ENCODE data around the gene ANAPC7.
A peak's percentile ranks its signal among the peaks of the same experiment; 100 is the strongest.
"Not testable (repeated sequence)": the region's sequence is repeated elsewhere in the genome, so short reads cannot be mapped to it uniquely, and the experiment has no call there.

ANAPC7 gene, protein sequence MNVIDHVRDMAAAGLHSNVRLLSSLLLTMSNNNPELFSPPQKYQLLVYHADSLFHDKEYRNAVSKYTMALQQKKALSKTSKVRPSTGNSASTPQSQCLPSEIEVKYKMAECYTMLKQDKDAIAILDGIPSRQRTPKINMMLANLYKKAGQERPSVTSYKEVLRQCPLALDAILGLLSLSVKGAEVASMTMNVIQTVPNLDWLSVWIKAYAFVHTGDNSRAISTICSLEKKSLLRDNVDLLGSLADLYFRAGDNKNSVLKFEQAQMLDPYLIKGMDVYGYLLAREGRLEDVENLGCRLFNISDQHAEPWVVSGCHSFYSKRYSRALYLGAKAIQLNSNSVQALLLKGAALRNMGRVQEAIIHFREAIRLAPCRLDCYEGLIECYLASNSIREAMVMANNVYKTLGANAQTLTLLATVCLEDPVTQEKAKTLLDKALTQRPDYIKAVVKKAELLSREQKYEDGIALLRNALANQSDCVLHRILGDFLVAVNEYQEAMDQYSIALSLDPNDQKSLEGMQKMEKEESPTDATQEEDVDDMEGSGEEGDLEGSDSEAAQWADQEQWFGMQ

DNA sequence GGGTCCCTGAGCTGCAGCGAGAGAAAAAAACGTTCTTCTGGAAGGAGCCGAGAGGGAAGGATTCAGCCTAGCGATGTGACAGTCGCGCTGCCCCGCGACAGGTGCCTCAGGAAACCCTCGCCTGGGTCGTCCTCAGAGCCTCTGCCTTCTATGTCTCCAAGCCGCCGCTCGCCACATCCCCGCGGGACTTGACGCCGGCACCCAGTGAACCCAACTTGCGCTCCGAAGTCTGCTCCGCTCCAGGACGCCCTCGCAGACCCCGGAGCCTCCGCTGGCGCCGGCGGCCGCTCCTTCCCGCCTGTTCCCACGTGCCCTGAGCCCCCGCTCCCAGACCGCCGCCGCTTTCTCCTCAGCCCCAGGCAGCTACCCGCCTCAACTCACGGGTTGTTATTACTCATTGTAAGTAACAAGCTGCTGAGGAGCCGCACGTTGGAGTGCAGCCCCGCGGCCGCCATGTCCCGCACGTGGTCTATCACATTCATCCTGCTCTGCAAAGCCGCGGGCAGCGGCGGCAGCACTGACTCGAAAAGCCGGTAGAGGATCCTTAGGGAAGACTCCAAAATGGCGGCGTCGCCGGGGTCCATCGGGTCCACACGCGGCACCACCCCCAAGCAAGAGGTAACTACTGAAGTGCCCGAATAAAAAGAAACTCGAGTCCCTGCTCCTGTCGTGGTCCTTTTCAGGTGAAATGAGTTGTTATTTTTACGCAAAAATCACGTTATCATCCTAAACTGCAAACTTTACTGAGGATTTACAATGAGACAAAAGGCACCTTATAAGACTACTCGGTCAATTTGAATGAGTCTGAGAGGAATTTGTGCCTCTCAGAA lies at the start of gene ANAPC7:
TSS of gene ANAPC7 (minus strand) at position 563 of the 830 bp plus-strand sequence. CDS start at position 482, 81 bp downstream.
- DNase-seq (ENCODE audit: low spot score) = peak; percentile 94

DNA sequence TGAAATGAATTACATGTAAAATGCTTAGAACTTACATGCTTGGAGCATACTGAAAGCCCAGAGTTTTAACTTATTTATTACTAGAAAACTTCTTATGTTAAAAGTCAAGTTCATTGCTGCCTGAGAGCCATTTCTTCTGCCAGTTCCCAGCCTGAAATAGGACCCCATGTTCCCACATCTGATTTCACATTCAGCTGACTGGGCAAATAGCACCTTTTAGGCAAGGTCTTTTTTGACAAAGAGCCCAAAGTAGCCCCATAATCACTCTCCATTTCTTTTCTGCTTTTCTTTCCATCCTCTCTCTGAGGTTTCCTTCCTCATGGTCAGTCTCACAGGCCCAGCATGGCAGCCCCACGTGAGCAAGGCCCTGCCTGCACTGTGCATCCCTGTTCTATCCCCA lies 47.8 kb upstream of the ANAPC7 start:
- DNase-seq (ENCODE audit: low spot score) = no peak

DNA sequence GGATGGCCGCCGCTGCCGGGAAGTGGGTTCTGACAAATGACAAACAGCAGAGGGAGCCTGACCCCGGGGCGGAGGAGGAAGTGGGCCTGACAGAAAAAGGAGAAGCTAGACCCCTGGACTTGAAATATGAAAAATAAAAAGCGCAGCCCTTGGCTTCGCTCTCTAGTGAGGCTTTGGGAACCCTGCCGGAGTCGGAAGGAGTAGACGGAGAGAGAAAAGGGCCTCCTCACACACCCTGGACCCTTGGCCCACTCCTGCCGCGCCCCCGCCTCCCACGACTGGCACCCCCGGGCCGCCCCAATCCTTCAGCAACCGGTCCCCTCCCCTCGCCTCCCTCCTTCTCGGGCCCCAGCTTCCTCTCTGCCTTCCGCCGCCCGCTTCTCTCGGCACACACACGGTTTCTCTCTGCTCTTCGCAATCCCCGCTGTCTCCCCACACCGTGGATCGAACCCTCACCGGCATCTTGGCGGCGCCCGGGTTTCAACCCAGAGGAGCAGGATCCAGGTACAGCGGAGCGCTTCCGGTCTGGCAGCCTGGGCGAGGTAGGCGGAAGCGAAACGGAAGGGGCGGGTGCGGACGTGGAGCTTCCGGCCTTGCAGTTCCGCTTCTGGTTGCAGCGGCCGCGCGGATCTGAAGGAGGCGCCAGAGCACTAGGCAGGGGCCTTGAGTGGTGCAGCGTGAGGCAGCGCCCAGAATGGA lies 46.4 kb upstream of the ANAPC7 start, which contains the start of gene ARPC3:
TSS of gene ARPC3 (minus strand) at position 539 of the 699 bp plus-strand sequence. CDS start at position 462, 77 bp downstream.
- DNase-seq (ENCODE audit: low spot score) = peak; percentile 97

DNA sequence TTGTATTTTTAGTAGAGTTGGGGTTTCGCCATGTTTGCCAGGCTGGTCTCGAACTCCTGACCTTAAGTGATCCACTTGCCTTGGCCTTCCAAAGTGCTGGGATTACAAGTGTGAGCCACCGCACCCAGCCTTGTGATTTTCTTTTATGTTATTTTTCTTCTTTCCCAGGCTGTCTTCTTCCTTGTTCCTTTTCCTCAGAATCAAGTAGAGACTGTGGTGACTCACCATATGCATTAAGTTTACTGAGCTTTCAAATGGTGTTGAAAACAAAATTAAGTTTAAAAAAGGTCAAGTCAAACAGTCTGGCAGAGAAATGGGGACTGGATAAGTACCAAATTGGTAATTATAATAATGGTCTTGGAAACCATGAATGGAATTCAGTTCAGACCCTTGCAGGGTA lies 40.9 kb upstream of the ANAPC7 start:
- DNase-seq (ENCODE audit: low spot score) = peak; percentile 30

DNA sequence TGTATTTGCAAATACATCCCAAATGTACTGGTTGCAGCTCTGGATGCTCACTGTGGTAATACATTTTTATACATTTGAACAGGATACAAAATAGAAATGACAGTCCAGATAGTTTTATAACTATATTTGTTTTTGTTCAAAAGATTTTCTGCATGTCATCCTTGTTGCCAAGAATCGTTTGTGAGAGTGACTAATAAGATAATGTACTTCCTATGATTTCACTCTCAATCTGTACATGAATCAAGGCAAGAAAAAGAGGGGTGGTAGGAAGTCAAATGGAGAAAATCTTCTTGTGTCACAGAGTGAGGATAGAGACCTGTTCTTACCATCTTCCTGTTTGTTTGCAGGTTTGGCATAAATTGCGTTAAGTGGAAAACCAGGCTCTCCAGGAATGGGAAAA lies 32.7 kb upstream of the ANAPC7 start:
- DNase-seq (ENCODE audit: low spot score) = no peak

DNA sequence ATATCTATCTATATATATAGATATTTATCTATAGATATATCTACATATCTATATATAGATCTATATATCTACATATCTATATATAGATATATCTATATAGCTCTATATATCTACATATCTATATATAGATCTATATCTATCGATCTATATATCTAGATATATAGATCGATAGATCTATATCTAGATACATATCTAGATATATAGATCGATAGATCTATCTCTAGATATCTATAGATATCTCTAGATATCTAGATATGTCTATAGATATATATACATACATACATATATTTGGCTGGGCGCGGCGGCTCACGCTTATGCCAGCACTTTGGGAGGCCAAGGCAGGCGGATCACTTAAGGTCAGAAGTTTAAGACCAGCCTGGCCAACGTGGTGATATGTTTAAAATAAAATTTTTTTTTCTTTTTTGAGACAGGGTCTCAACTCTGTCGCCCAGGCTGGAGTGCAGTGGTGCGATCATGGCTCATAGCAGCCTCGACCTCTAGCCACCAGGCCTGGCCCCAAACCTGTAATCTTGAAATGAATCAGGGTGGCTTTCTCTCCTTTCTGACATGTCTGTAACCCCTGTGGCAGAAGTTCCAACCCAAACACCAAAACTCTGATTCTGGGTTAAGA lies 28.6 kb upstream of the ANAPC7 start:
- no peak for DNase-seq (ENCODE audit: low spot score)

DNA sequence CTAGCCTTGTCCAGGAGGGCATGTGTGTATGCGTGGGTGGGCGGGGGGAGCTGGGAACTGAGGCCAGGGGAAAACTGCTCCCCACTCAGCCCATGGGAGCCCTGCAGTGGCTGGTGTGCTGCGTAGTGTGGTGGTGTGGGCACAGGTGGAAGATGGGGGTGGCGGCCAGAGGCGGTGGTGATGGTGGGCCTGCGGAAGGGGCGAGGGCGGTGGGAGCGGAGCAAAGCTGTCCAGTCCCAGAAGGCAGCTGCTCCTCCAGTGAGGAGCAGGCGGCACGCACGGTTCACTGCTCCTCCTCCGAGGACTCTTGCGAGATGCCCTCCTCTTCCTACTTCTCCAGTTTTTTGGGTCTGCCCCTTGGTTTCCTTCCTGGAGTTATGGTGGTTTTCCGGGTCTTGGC lies 26.2 kb upstream of the ANAPC7 start:
- not testable (repeated sequence) for DNase-seq (ENCODE audit: low spot score)

DNA sequence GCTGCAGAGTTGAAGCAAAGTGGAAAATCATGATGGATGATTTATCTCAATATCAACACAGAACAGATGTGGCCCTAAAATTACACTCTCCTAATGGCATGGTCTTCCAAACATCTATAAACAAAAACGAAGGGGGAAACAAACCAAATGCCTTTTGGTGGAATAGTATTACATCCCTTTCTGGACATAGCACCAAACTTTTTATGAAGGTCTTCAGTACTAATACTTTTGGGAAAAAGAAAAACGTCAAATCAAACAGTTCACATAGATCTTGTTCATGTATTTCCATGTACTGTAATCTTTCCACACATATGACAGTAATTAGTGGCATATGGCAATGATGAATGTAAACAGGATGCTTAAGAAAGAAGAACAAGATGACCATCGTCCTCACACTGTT lies 22.9 kb upstream of the ANAPC7 start:
- no peak for DNase-seq (ENCODE audit: low spot score)

DNA sequence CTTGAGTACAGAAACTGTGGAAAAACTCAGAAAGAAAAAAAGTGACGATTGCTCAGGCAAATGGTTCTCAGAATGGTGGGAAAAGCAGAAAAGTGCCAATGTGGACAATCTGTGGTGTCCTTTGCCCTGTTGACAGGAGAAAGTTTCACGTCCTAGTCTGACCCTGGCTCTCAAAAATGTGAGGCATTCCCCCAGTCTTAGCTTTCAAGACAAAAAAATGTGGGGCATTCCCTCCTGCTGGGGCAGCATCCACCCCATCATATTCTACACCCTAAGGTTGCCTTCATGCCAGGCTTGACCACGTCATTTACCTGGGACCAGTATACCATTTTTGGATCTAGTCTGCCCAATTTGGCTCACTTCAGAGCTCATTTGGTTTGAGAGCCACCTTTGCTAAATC lies 20.7 kb upstream of the ANAPC7 start:
- no peak for DNase-seq (ENCODE audit: low spot score)

DNA sequence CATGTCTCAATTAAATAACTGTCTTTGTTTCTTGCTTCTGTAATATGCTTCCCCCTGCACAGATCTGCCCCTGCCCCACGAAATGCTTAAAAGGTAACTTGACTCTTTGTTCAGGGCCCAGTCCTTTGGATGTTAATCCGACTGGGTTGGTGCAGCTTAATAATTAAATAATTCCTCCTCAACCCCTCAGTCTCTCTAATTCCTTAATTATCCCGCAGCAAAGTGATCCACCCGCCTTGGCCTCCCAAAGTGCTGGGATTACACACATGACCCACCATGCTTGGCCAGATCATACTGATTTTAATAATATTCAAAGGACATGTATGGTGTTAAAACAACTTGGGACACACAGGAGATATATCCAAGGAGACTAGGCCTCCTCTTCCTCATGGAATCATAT lies 18.2 kb upstream of the ANAPC7 start:
- DNase-seq (ENCODE audit: low spot score) = no peak

DNA sequence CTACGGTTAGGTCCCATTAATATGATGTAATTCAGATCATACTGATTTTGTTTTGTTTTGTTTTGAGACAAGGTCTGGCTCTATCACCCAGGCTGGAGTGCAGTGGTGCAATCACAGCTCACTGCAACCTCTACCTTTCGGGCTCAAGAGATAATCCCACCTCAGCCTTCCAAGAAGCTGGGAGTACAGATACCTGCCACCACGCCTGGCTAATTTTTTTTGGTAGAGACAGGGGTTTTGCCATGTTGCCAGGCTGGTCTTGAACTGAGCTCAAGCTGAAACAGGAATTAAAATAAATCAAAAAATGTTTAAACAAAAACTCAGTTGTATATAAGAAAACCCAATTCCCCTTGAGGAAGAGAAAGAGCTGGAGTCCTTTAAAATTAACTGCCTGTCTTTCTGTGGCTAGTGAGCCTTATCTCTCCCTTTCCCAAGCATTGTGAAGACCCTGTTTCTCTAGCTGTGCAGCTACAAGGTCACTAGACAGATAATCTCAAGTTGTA lies 17.7 kb upstream of the ANAPC7 start:
- no peak for DNase-seq (ENCODE audit: low spot score)

DNA sequence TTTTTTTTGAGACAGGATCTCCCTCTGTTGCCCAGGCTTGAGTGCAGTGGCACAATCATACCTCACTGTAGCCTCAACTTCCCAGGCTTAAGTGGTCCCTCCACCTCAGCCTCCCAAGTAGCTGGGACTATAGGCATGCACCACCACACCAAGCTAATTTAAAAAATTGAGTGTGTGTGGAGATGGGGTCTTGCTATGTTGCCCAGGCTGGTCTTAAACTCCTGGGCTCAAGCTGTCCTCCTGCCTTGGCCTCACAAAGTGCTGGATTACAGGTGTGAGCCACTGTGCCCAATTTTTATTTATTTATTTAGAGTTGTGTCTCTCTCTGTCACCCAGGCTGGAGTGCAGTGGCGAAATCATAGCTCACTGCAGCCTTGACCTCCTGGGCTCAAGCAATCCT lies 17.1 kb upstream of the ANAPC7 start:
- not testable (repeated sequence) for DNase-seq (ENCODE audit: low spot score)

DNA sequence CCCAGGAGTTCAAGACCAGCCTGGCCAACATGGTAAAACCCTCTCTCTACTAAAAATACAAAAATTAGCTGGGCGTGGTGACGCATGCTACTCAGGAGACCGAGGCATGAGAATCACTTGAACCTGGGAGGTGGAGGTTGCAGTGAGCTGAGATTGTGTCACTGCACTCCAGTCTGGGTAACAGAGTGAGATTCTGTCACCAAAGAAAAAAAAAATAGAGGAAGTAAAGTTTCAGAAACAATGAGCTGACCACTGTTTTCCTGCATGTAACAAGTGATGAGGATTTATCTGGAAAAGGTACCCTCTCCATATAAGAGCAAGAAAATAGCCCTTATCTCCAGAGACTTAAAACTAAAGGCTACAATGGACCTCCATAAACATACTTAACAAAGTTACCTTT lies 13.6 kb upstream of the ANAPC7 start:
- not testable (repeated sequence) for DNase-seq (ENCODE audit: low spot score)

DNA sequence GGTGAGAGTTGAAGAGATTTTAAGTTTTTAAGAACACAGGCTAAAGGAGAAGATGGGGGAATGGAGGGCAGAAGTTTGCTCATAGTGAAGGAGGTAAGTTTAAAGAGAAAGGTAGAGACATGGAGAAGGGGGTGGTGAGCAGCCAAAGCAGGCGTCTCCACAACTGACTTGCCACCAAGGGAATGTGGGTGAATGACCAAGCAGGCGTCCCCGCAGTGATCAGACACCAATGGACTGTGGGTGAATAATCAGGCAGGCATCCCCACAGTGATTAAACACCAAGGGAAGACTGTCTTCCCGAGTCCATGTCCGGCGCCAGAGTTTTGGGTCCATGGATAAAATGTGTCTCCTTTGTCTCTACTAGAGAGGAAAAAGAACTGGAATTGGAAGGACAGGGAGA lies 6.6 kb upstream of the ANAPC7 start:
- DNase-seq (ENCODE audit: low spot score) = peak; percentile 30

DNA sequence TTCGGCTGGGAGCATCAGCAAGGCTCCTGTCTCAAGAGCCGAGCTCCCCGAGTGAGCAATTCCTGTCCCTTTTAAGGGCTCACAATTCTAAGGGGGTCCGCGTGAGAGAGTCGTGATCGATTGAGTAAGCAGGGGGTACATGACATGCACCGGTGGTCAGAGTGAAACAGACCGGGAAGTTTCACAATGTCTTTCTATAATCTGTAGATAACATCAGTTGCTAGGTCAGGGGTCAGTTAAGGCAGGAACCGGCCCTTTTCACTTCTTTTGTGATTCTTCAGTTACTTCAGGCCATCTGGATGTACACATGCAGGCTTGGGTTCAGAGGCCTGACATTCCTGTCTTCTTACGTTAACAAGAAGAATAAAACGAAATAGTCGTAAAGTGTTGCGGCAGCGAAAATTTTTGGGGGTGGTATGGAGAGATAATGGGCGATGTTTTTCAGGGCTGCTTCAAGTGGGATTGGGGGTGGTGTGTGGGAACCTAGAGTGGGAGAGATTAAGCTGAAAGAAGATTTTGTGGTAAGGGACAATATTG lies 1.7 kb upstream of the ANAPC7 start:
- not testable (repeated sequence) for DNase-seq (ENCODE audit: low spot score)

DNA sequence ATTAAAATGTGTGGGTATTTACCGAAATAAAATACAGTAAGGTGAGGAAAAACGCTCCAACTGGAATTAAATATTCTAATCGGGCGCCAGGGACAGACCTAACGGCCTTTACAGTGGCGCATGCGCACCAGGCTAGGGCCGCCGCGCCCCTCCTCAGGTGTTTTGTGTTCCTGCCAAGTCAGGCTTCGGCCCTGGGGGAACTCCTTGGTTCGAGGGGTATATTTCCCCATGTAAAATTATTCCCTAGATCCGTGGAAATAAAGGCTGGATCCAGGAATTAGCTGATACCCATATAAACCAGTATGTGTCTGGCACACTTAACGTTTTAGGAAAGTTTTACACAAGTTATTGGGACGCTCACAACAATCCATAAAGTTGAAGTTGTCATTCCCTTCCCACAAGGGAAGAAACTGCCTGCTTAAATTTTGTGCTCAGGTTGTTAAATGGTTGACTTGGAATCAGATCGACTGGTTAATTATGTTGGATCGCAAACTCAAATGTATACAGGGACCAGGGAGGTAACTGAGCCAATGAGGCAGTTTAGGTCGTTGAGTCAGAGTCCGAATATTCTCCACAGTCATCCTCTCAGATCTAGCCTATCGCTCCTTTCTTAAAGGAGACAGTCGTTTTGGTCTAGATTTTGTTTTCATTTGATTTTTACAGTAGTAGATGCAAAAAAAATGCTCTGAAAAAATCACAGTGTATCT lies 621 bp upstream of the ANAPC7 start:
- DNase-seq (ENCODE audit: low spot score) = peak; percentile 83

DNA sequence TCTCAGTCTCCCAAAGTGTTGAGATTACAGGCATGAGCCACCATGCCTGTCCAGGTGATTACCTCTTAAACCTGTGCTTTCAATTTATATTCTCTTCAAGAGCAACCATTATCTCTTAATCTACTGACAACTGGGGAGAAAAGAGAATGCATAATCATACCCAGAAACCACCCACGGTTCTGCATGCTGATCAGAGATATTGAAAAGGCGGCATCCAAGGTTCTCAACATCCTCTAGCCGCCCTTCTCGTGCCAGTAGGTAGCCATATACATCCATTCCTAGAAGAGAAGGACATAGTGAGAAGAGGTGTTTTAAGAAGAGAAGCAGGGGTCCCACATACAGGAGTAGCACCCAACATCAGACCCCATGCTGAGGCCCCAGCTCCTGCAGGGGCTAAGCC lies 20.8 kb downstream of the ANAPC7 start:
- no peak for DNase-seq (ENCODE audit: low spot score)

DNA sequence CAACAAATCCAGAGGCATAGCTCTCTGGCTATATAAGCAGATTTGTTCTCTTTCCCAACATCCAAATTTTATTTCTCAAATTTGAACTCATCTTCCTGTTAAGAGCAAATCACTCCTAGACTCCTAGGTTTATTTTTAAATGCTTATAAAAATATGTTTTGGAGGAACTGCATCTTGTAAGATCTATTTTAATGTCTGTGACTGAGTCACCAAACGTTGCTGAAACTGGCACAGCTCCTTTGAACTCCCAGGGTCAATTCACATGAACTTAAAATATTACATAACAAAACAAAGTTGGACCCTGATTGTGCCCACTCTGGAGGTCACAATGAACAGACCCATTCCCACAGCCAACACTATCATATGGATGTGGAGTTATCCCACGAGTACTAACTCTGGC lies 23.9 kb downstream of the ANAPC7 start:
- no peak for DNase-seq (ENCODE audit: low spot score)

DNA sequence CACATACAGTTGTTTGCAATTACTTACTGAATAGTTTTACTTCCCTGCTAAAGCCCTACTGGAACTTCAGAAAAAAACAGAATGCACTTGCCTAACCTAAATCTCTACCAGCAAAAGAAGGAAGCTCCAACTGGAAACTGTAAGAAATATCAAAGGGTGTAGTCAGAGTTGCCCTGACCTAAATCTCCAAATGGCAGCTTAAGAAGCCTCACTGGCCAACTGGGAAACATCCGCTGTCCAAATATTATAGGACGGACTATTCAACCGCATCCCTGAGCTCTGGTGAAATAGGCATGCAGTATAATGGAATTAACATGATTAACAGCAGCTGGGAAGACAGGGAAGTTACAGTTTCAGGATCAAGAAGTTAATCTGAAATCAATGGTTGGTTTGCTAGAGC lies 24.3 kb downstream of the ANAPC7 start:
- no peak for DNase-seq (ENCODE audit: low spot score)

DNA sequence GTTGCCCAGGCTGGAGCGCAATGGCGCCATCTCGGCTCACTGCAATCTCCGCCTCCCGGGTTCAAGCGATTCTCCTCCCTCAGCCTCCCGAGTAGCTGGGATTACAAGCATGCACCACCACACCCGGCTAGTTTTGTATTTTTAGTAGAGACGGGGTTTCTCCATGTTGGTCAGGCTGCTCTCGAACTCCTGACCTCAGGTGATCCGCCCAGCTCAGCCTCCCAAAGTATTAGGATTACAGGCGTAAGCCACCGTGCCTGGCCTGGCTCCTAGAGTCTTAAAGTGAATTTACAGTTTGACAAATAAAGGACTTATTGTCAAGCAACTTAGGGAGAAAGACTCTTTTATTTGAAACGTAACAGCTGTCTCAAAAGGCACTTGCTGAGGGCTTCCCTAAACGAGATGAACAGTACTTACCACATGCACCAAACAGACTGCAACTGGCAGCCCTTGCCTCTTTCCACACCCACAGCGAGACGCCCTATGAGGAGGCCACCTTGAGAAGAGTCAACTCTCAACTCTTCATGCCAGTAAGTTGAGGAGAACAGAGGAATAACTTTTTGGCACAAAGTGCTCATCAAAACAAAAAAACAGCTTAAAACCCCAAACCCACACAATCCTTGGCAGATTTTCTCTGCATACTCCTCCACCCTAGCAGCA lies 25.2 kb downstream of the ANAPC7 start:
- not testable (repeated sequence) for DNase-seq (ENCODE audit: low spot score)
